Spleen (tissue), 11 donors: Measurements from ENCODE around the gene GRIN3B. TPM values are rescaled to one million over a fixed set of nuclear protein-coding genes. Genes with fewer than 3 reads are reported as not detected.
"Not testable (repeated sequence)": the region's sequence is repeated elsewhere in the genome, so short reads cannot be mapped to it uniquely, and the experiment has no call there.

Experiments
- DNase-seq: peaks from one replicate; pipeline ENCODE4 v3.0.0-alpha.2; 2020
- H3K27ac ChIP-seq, 8 donors: fragments of 200-600 bp; sonication (generic) in 7 of 8; 1 replicate in 4 of 8; 2 replicates in 4 of 8; pipeline versions ENCODE4 v1.5.0 to v1.8.0; 2016 to 2021; ENCODE audit warnings: inconsistent platforms in 4 of 8, mild to moderate bottlenecking in 4 of 8, moderate library complexity in 1 of 8
- H3K27me3 ChIP-seq, 7 donors: fragments of 200-600 bp; sonication (generic) in 6 of 7; replicated peaks in 1 of 7; 1 replicate in 4 of 7; 2 replicates in 3 of 7; pipeline versions ENCODE4 v1.5.0 to v1.8.0; 2016 to 2021; ENCODE audit warnings: inconsistent platforms in 3 of 7, mild to moderate bottlenecking in 1 of 7
- H3K36me3 ChIP-seq, 6 donors: fragments of 200-600 bp; sonication (generic) in 5 of 6; 1 replicate in 4 of 6; 2 replicates in 2 of 6; pipeline versions ENCODE4 v1.5.0 to v1.8.0; 2016 to 2021; ENCODE audit warnings: inconsistent platforms in 2 of 6
- H3K4me1 ChIP-seq, 6 donors: fragments of 200-600 bp; sonication (generic) in 5 of 6; 1 replicate in 3 of 6; 2 replicates in 3 of 6; pipeline versions ENCODE4 v1.5.0 to v1.8.0; 2016 to 2021; ENCODE audit warnings: inconsistent platforms in 3 of 6
- H3K4me3 ChIP-seq, 8 donors: fragments of 200-600 bp; sonication (generic) in 7 of 8; 1 replicate in 4 of 8; 2 replicates in 4 of 8; pipeline versions ENCODE4 v1.5.0 to v1.8.0; 2016 to 2021; ENCODE audit warnings: inconsistent platforms in 4 of 8, mild to moderate bottlenecking in 4 of 8, moderate library complexity in 2 of 8
- H3K9me3 ChIP-seq, 8 donors: fragments of 200-600 bp; sonication (generic) in 7 of 8; 1 replicate in 4 of 8; 2 replicates in 4 of 8; pipeline versions ENCODE4 v1.5.0 to v1.8.0; 2016 to 2021; ENCODE audit warnings: inconsistent platforms in 4 of 8
- CTCF ChIP-seq, 11 experiments: fragments of 200-600 bp in 7 of 11; fragments of 450-650 bp in 4 of 11; sonication (generic) in 4 of 11; IDR thresholded peaks in 8 of 11; conservative IDR thresholded peaks in 3 of 11; 1 replicate in 7 of 11; 2 replicates in 4 of 11; pipeline versions ENCODE4 v1.4.0 to v1.8.0; 2016 to 2021; ENCODE audit warnings: antibody characterized with exemption in 11 of 11, inconsistent platforms in 4 of 11, mild to moderate bottlenecking in 1 of 11
- POLR2A ChIP-seq, 3 donors: fragments of 450-650 bp; IDR thresholded peaks; one replicate each; pipeline ENCODE4 v1.5.1; 2017; ENCODE audit warnings: antibody characterized with exemption in 3 of 3, mild to moderate bottlenecking in 1 of 3
- POLR2AphosphoS5 ChIP-seq, 3 donors: sonication (generic); formaldehyde crosslinking; IDR thresholded peaks; one replicate each; pipeline ENCODE4 v1.5.1; 2017; ENCODE audit warnings: antibody characterized with exemption in 3 of 3
- WGBS, 5 donors: extraction: QIAGEN DNeasy Blood & Tissue Kit in 3 of 5; methylation state at CpG; one replicate each; pipeline versions ENCODE4 v1.1.5 to v1.1.7; 2013 to 2018; 5-methylcytosine and 5-hydroxymethylcytosine counted together
- intact Hi-C: fragments of 100-400 bp; cut with DNase I; formaldehyde crosslinking; loops from one replicate; pipeline ENCODE4 v1.15.0; 2023; ENCODE audit warnings: low total_unique reads
- polyA plus RNA-seq, 3 donors: library from polyadenylated mRNA; stranded (reverse); fragments of 200-250 nt; gene quantifications; one replicate each; pipeline ENCODE4 v1.2.1, GENCODE V29; 2013
- total RNA-seq, 7 donors: library from RNA; depleted of rRNA in 3 of 7; stranded (reverse); fragments of >200 nt in 3 of 7; fragmentation: NEBNext Ultra II Directional in 4 of 7; extraction: Animal tissue kit (Norgen Biotek cat#: 25700) in 4 of 7; gene quantifications; one replicate each; pipeline versions ENCODE4 v1.1.0 to v1.2.1, GENCODE V29; 2016 to 2021
- donor health status: healthy with polysubstance abuse.
- donor health status: DM: no; HTN: no; CAD: no; lungs with moderate emphysema.
- donor health status: DM: no; HTN: no; CAD: no.
- donor health status: Bipolar disorder and iron deficiency.
- donor health status: healthy.
- donor health status: DM: no; HTN: no; CAD: no.
- donor health status: DM: yes; HTN: yes; CAD: no.

Gene GRIN3B
- total and polyA plus RNA-seq, 10 donors = 0.07 to 0.11 TPM; not detected in 8

- H3K9me3 ChIP-seq = no peaks in the 10 kb centered on the region
- peaks cover 0 to 1% (median 0%) of the 10 kb centered on the region in 7 donors for H3K27me3 ChIP-seq
- TF ChIP-seq CTCF (IDR thresholded peaks at IDR 0.05 in 8 of 11, conservative IDR thresholded peaks at IDR 0.05 in 3 of 11) (peak in 2 of 11 experiments; percentile 21 to 47), POLR2A (IDR thresholded peaks at IDR 0.05) (peak in 2 of 3 donors; percentile 39 to 42), POLR2AphosphoS5 (IDR thresholded peaks at IDR 0.05) (peak in 2 of 3 donors; percentile 88 to 96)
- H3K4me1 ChIP-seq = peaks cover 46 to 87% (median 67%) of the 10 kb centered on the region in 6 donors
- peak within 1 kb of the TSS; percentile 61 to 91 (median 82) for H3K4me3 ChIP-seq
- intact Hi-C loops = loop anchor here (10.0 kb wide), 1 partner anchor 54 kb away; no protein-coding TSS in a partner anchor
- peaks cover 0 to 24% (median 0%) of the 10 kb centered on the region in 6 donors for H3K36me3 ChIP-seq
- DNase-seq = peak; percentile 100
- H3K27ac ChIP-seq = peak within 1 kb of the TSS; percentile 80 to 98 (median 96)
- 0 to 1% (median 0%) methylated on average over 41 to 68 of the region's 68 CpGs for WGBS, 5 donors
Observed at GRCh38 chr19:1020868-1021425, 20.7 kb downstream of the GRIN3B start, which contains the start of gene TMEM259. Gene TMEM259, minus strand, starts transcription at chr19:1021123. Its CDS starts 127 bp downstream, at chr19:1020996.

- Histone ChIP-seq H3K4me1 (peaks cover 20 to 85% (median 58%) of the 10 kb centered on the region in 6 donors), H3K27me3 (peaks cover 0 to 21% (median 11%) of the 10 kb centered on the region in 7 donors)
- not testable (repeated sequence) for H3K4me3 ChIP-seq, H3K9me3 ChIP-seq, H3K27ac ChIP-seq, DNase-seq, H3K36me3 ChIP-seq
- 84 to 92% (median 88%) methylated on average over 5 of the region's 5 CpGs for WGBS, 5 donors
- intact Hi-C loops = loop anchor here (10.0 kb wide), 1 partner anchor 51 kb away; no protein-coding TSS in a partner anchor
Observed at GRCh38 chr19:1023883-1024188, 23.6 kb downstream of the GRIN3B start.

DNA sequence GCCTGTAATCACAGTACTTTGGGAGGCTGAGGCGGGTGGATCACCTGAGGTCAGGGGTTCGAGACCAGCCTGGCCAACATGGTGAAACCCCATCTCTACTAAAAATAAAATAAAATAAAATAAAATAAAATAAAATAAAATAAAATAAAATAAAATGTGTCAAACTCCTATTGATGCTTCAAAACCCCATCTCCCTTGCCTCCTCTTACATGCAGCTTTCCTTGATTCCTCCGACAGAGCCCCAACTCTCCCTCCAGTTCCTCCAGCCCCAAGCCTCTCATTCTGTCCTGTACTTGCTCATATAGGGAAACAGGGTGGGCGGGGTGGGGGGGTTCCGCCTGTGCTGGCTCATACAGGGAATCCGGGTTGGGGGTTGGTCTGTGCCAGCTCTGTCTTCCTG, 24.9 kb downstream of the GRIN3B start:
- H3K9me3 ChIP-seq, DNase-seq, H3K36me3 ChIP-seq, H3K4me3 ChIP-seq: not testable (repeated sequence)
- Histone ChIP-seq H3K4me1 (peaks cover 15 to 85% (median 54%) of the 10 kb centered on the region in 6 donors), H3K27ac (peak overlapping the region in 2 of 8 donors; percentile 93 to 98), H3K27me3 (peaks cover 0 to 21% (median 11%) of the 10 kb centered on the region in 7 donors)
- 75 to 95% (median 80%) methylated on average over 6 of the region's 6 CpGs for WGBS, 5 donors
- intact Hi-C loops = loop anchor here (10.0 kb wide), 1 partner anchor 50 kb away; no protein-coding TSS in a partner anchor

- 5 to 15% (median 6%) methylated on average over 21 to 63 of the region's 63 CpGs for WGBS, 5 donors
- Histone ChIP-seq H3K9me3 (no peaks in the 10 kb centered on the region), H3K27me3 (peaks cover 0 to 21% (median 11%) of the 10 kb centered on the region in 7 donors), H3K27ac (peak within 1 kb of the TSS; percentile 90 to 98 (median 96)), H3K36me3 (peaks cover 0 to 15% (median 8%) of the 10 kb centered on the region in 6 donors), H3K4me1 (peaks cover 23 to 90% (median 62%) of the 10 kb centered on the region in 6 donors), H3K4me3 (peak within 1 kb of the TSS; percentile 71 to 98 (median 92))
- intact Hi-C loops = loop anchor here (10.0 kb wide), 1 partner anchor 49 kb away; no protein-coding TSS in a partner anchor
- DNase-seq = peak; percentile 95
- TF ChIP-seq CTCF (IDR thresholded peaks at IDR 0.05 in 8 of 11, conservative IDR thresholded peaks at IDR 0.05 in 3 of 11) (no peak), POLR2A (IDR thresholded peaks at IDR 0.05) (peak in 2 of 3 donors; percentile 12 to 59), POLR2AphosphoS5 (IDR thresholded peaks at IDR 0.05) (peak; percentile 88 to 92 (median 92))
Observed at GRCh38 chr19:1025960-1026782, 26.0 kb downstream of the GRIN3B start, which contains the start of gene CNN2. Gene CNN2, plus strand, starts transcription at chr19:1026608. Its CDS starts 54 bp downstream, at chr19:1026662.
